ENCODE results near the gene STK40. TPM values are rescaled to one million over a fixed set of nuclear protein-coding genes. Genes with fewer than 3 reads are reported as not detected.

STK40 gene
- total and polyA plus RNA-seq, 9 of the 15 experiments (the other 6 are each of a cell fraction or from before 2014, with no cell fraction given): 0.69 to 94.3 (median 39.1) TPM

DNA sequence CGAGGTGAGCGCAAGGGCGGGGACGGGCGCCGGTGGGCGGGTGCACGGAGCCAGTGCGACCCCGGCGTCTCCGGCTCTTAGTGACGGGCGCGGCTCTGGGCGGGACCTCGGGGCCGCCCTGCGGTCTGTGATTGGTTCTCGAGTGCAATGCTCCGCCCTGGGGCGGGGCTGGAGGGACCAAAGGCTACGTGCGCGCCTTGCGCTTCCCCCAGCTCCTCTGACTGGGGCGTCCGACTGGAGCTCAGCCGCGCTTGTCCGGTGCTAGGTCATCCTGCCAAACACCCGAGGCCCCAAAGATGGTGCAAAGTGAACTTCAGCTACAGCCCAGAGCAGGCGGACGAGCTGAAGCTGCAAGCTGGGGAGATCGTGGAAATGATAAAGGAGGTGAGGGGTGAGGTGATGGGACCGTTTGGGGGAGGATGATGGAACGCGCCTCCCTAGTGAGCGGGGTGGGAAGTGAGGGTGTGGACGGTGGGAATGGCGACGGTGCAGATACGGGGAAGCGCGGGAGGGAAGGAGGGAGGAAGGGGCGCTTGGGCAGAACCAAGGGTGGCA is 78.7 kb downstream of the STK40 start (continued):
- TF ChIP-seq, protein P1, sequence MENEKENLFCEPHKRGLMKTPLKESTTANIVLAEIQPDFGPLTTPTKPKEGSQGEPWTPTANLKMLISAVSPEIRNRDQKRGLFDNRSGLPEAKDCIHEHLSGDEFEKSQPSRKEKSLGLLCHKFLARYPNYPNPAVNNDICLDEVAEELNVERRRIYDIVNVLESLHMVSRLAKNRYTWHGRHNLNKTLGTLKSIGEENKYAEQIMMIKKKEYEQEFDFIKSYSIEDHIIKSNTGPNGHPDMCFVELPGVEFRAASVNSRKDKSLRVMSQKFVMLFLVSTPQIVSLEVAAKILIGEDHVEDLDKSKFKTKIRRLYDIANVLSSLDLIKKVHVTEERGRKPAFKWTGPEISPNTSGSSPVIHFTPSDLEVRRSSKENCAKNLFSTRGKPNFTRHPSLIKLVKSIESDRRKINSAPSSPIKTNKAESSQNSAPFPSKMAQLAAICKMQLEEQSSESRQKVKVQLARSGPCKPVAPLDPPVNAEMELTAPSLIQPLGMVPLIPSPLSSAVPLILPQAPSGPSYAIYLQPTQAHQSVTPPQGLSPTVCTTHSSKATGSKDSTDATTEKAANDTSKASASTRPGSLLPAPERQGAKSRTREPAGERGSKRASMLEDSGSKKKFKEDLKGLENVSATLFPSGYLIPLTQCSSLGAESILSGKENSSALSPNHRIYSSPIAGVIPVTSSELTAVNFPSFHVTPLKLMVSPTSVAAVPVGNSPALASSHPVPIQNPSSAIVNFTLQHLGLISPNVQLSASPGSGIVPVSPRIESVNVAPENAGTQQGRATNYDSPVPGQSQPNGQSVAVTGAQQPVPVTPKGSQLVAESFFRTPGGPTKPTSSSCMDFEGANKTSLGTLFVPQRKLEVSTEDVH (IDR thresholded peaks at IDR 0.05; ENCODE audit: low read depth, partially characterized antibody): peak; percentile 34
- TF ChIP-seq CBX3 (IDR thresholded peaks at IDR 0.05; ENCODE audit: borderline replicate concordance in 1 of 2, low read length in 2 of 2) (no peak), CHD2 (IDR thresholded peaks at IDR 0.05; ENCODE audit: low read depth, low read length) (0 out of 2 replicates have a peak, but pooled peaks have one; percentile 33), MAFG (tag; conservative IDR thresholded peaks at IDR 0.05) (no peak), NCOA1 (IDR thresholded peaks at IDR 0.05; ENCODE audit: low read depth) (peak; percentile 79; the same call in 1 of the 2 replicates), KDM1A (IDR thresholded peaks at IDR 0.05) (peak in 1 of 2 experiments; percentile 57; a peak in 1 of 4 replicates), ZSCAN29 (IDR thresholded peaks at IDR 0.05) (no peak), ZBTB8A (IDR thresholded peaks at IDR 0.05; ENCODE audit: partially characterized antibody) (no peak), ZBTB7A (IDR thresholded peaks at IDR 0.05; ENCODE audit: borderline replicate concordance, control insufficient read depth, low read depth, low read length) (peak; percentile 95), ZNF175 (CRISPR knock-in tag; IDR thresholded peaks at IDR 0.05; ENCODE audit: low read depth) (no peak), ELF2 (CRISPR knock-in tag; IDR thresholded peaks at IDR 0.05) (no peak), SNIP1 (IDR thresholded peaks at IDR 0.05; ENCODE audit: low read depth) (no peak), SIX5 (IDR thresholded peaks at IDR 0.05; ENCODE audit: borderline replicate concordance in 1 of 2, insufficient read depth in 1 of 2, low read depth in 1 of 2, low read length in 2 of 2) (no peak), POU5F1 (IDR thresholded peaks at IDR 0.05; ENCODE audit: borderline replicate concordance, low read depth, low read length, partially characterized antibody) (no peak), KLF1 (tag; IDR thresholded peaks at IDR 0.05) (no peak)
- TF ChIP-seq, protein P2, sequence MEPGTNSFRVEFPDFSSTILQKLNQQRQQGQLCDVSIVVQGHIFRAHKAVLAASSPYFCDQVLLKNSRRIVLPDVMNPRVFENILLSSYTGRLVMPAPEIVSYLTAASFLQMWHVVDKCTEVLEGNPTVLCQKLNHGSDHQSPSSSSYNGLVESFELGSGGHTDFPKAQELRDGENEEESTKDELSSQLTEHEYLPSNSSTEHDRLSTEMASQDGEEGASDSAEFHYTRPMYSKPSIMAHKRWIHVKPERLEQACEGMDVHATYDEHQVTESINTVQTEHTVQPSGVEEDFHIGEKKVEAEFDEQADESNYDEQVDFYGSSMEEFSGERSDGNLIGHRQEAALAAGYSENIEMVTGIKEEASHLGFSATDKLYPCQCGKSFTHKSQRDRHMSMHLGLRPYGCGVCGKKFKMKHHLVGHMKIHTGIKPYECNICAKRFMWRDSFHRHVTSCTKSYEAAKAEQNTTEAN (CRISPR knock-in tag; IDR thresholded peaks at IDR 0.05): no peak
- TF ChIP-seq, protein P3, sequence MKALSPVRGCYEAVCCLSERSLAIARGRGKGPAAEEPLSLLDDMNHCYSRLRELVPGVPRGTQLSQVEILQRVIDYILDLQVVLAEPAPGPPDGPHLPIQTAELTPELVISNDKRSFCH (CRISPR knock-in tag; IDR thresholded peaks at IDR 0.05): no peak
- TF ChIP-seq, protein P3 (tag; IDR thresholded peaks at IDR 0.05): peak; percentile 34; the same call in 1 of the 2 replicates
- TF ChIP-seq, protein P4, sequence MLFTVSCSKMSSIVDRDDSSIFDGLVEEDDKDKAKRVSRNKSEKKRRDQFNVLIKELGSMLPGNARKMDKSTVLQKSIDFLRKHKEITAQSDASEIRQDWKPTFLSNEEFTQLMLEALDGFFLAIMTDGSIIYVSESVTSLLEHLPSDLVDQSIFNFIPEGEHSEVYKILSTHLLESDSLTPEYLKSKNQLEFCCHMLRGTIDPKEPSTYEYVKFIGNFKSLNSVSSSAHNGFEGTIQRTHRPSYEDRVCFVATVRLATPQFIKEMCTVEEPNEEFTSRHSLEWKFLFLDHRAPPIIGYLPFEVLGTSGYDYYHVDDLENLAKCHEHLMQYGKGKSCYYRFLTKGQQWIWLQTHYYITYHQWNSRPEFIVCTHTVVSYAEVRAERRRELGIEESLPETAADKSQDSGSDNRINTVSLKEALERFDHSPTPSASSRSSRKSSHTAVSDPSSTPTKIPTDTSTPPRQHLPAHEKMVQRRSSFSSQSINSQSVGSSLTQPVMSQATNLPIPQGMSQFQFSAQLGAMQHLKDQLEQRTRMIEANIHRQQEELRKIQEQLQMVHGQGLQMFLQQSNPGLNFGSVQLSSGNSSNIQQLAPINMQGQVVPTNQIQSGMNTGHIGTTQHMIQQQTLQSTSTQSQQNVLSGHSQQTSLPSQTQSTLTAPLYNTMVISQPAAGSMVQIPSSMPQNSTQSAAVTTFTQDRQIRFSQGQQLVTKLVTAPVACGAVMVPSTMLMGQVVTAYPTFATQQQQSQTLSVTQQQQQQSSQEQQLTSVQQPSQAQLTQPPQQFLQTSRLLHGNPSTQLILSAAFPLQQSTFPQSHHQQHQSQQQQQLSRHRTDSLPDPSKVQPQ (CRISPR knock-in tag; IDR thresholded peaks at IDR 0.05; ENCODE audit: borderline replicate concordance): no peak
- TF ChIP-seq, protein P5, sequence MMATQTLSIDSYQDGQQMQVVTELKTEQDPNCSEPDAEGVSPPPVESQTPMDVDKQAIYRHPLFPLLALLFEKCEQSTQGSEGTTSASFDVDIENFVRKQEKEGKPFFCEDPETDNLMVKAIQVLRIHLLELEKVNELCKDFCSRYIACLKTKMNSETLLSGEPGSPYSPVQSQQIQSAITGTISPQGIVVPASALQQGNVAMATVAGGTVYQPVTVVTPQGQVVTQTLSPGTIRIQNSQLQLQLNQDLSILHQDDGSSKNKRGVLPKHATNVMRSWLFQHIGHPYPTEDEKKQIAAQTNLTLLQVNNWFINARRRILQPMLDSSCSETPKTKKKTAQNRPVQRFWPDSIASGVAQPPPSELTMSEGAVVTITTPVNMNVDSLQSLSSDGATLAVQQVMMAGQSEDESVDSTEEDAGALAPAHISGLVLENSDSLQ (IDR thresholded peaks at IDR 0.05): peak; percentile 53
